Kidney glomerular epithelial cell (primary cell): ENCODE data around the gene PDE8B.

ENCODE experiments used
- DNase-seq: peaks from one replicate; lab custom pipeline; 2025; lab: John Stamatoyannopoulos, UW

PDE8B gene

DNA sequence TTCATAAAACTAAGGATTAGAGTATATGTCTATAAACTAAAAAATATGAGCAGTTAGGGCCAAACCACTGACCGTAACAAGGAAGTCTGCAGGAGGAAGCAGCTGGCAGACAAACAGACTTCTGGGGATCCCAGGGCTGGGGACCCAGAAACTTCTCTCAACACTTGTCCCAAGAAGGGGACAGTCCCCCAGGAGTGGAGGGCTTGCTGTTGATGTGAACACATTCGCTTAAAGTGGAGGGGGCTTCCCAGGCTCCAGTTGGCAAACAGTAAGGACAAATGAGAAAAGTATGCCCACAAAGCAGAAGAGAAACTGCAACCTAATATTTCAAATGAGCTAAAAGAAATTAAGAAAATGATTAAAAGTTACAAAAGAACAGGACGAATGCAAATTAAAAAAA lies 83.7 kb downstream of the PDE8B start:
- no peak for DNase-seq

DNA sequence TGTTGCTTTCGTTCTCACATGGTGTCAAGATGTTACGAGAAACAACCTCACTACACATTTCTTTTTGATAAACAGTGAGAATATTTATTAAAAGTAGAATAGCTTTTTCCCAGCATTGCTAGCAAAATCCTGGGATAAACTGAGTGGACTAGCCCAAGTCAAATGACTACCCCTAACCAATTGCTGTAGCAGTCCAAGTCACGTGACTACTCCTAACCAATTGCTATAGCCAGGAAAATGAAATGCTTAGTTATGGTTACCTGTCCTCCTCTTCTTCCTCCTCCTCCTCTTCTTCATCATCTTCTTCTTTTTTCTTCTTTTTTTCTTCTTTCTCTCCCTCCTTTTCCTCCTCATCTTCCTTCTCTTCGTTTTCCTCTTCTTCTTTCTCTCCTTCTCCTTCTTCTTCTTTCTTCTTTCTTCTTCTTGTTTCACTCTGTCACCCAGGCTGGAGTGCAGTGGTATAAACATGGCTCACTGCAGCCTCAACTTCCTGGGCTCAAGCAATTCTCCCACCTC lies 85.4 kb downstream of the PDE8B start:
- DNase-seq = no peak

DNA sequence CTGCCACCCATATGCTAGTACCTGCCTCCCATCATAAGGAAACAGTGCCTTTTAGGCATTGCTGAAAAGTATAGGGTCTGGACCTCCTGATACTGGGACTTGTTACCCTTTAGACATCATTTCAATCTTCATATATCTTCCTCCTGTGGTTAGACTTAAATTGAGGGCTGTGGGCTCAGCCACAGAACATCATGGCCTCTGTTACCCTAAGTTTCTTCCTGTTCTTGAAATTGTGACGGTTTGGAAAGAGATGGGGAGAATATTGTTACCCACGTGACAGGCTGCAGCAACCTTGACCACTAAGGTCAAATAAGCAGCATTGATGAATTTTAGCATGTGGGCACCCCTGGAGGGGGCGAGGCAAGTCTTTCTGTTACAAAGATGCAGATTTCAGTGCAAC lies 87.7 kb downstream of the PDE8B start:
- DNase-seq = no peak

DNA sequence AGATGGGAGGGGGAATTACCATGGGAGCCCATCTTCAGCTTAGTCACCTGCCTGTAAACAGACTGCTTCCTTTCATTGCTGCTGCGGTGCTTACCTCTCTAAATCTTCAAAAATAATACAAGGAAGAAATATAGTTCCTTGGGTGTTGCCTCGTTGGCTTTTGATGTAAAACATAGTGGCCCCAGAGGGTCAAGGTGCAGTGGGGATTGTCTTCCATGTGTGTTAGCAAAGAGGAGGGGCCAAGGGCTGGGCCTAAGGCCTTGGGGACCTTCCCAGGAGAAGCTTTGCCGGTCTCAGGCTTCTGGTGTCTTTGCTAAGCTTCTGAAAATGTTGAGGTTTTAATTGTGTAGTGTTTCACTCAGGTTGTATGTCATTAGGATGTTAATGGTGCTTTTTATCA lies 90.0 kb downstream of the PDE8B start:
- DNase-seq = no peak

DNA sequence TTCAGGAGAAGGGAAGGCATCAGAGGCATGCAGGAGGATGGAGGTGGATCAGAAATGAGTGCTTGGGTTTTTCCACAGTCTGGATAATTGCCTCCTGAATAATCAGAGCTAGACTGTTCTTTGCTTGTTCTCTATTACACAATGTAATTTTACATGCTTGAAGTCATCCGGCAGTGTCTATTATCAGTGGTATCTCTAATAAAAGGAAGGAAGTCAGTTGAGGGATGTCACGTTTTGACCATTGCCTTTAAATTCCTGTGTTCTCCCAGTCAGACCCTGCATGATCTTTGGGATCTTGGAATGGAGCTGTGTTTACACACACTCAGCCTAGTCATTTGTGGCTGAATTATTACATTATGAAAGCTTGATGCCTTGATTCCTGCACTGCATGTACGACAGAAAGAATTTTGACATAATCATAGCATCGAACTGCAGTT lies 91.0 kb downstream of the PDE8B start:
- no peak for DNase-seq

DNA sequence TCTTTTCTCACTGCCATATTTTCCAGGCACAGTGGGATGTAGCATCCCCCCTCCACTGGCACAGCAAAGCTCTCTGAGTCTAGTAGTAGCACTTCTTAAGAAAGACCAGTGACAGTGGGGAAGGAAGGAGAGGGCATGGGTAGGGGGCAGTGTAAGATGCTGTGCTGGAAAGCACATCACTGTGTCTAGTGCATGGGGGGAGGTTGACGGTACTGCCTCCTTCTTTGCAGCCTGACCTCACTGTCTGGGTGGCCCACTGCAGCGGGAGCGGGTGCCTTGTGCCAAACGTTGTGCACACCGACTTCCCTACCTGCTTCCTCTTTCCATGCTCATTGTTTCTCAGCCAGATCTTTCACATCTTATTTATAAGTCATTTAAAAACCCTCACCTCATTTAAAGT lies 91.8 kb downstream of the PDE8B start:
- no peak for DNase-seq

DNA sequence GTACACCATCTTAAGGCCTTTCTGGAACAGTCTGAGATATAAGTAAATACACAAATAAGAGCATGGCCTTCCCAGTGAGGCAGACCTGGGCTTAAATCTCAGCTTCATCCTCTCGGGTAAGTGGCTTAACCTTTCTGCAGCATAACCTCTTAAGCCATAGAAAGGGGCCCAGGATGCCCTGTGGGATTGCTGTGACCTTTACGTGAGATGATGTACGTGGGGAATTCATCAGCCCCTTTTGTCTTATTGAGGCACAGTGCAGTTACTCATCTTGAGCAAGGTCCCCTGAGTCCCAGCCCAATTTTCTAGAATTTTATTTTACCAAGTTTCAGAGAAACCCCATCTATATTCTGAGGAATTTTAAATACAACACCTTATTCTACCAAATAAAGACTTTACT lies 92.2 kb downstream of the PDE8B start:
- DNase-seq = no peak

DNA sequence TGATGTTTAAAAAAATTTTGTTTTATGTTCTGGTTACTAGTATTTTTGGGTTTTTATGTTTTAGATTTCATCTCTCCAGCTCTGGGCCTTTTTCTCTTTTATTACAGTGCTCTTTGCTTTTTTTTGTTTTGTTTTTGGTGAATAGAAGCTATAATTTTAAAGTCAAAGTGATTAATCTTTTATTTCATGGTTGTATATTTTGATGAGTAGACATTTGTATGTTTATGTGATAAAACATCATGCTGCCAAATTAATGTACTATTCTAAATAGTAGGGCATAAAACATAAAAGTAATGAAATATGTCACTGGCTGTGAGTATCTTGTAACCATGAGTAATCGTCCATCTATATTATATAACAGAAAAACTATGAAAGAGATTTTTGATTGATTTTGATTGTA lies 93.9 kb downstream of the PDE8B start:
- DNase-seq = no peak

DNA sequence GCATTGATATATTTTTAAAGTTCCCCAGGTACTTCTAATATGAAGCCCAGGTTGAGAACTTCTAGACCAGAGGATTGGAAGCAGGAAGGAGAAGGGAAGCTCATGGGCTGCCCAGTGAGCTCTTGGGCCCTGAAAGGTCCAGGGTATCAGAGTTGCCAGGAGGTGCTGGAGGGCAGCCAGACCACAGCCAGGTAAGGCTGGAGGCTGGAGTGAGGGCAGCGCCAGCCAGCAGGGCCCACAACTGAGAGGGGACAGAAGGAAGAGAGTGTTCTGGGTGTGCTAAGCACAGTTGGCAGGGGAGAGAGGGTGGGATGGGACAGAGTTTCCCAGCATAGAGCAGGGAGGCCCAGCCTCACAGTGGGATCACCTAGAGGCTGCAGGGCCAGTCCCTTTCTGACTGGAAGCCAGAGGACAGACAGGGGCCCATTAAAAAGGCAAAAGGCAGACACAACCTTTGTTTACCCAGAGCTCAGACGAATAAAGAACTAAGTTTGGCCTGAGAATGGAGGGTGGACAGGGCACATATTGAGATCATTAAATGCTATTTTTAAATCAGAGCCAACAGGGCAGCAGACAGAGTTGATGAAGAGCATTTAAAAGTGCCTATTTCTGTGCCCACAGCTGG lies 94.9 kb downstream of the PDE8B start:
- no peak for DNase-seq

DNA sequence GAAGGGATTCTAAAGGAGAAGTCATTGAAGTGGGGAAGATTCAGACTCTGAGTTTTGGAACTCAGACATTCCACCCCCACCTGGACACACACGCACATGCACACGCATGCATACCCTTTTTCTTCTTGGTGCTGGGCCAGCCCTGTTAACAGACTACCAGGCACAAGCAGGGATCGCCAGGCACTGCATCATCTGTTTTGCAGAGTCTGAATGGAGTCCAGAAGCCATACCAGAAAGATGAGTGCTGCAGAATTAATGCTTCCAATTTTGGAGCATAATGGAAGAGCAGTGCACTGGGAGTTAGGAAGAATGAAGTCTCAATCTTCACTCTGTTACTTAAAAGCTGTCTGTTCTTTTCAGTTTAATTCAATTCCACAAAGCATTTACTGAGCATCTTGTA lies 95.5 kb downstream of the PDE8B start:
- no peak for DNase-seq

DNA sequence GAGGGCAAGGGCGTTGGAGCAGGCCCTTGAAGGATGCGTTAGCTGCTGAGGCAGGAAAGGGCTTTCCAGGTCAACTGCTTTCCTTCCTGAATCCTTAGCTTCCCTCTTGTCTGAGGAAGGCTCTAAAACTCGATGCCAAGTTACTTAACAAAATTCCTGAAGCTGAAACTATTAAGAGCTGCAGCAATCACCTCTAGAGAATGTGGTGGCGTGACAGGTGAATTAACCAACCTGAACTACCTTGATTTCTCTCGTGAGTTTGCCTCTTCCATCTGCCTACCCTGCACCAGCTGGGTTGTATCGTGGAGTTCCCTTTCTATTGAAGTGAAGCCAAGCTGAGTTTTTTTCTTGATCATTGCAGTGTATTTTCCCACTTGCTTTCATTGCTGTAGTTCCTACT lies 96.1 kb downstream of the PDE8B start:
- DNase-seq = no peak

DNA sequence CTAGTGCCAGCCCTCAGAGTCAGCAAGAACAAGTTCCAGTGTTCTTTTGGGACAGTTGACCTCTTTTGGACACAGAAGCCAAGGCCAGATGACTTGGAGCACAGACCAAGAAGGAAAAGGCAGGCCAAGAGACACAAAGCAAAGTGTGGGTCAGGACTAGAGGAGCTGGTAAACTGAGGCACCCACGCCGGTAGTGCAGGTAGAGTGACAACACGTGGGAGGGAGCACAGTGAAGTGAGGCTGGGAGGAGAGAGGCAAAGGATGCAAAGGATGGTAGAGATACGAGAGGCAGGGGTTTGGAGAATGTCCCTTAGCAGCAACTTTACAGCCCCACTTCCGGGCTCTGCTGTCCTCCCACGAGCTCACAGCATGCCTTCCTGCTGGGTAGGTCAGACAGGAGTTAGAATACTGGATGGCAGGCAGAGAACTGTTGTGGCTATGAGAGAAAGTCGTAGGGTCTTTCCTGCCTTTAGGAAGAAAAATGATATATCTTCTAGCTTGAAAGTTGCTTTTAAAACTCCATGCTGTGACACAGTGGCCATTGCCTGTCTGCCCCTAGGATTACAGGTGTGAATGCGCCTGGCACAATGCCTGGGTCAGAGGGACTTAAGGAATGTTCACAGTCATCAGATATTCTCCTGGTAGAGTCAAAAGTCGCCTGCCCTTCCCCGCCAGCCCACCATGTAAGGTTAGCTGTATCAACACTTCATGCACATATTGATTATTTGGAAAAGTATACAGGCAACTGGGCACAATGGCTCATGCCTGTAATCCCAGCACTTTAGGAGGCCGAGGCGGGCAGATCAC lies 97.9 kb downstream of the PDE8B start:
- no peak for DNase-seq

DNA sequence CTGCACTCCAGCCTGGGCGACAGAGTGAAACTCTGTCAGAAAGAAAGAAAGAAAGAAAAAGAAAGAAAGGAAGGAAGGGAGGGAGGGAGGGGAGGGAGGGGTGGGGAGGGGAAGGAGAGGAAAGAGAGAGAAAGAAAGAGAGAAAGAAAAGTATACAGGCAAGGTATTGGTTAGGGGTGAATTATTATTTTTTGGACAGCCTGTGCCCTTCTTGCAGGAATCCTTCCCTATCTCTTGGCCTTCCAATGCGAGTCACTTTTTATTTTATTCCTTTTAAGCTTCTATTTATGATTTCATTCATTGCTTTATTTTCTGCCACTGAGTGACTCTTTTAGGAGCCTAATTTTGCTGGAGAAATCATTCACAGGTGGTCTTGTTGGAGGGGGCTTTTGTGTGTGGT lies 98.7 kb downstream of the PDE8B start:
- DNase-seq = no peak

DNA sequence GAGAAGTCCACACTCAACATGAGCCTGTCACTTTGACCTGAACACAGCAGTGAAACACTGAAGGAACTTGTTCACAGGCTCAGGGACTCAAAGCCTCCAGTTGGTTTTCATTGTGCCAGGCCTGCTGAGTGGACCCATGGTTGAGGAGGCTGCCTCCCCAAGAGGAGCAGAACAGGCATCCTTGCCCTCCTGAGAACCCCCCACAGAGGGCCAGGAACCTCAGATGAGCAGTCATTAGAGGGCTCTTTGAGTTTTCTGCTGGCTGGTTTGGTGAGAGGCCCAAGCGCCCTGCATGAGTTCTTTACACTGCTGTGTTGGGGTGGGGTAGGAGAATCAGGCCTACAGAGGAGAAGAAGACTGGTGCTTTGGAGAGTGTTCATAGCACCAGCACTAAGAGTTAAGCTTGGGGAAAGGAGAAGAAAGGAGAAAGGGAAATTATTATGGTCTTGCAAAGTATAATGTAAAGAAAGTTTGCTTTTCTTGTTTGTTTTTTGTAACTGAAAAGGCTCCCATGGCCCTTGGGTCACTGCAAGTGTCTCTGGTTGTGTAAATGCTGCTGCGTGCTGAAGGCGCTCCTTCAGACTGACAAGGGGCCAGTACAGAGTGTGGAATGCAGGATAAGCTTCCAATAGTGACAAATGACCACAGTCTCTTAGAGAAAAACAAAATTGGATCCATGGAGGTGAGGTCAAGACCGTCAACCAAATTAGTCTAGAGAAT lies 100.2 kb downstream of the PDE8B start:
- DNase-seq = no peak

DNA sequence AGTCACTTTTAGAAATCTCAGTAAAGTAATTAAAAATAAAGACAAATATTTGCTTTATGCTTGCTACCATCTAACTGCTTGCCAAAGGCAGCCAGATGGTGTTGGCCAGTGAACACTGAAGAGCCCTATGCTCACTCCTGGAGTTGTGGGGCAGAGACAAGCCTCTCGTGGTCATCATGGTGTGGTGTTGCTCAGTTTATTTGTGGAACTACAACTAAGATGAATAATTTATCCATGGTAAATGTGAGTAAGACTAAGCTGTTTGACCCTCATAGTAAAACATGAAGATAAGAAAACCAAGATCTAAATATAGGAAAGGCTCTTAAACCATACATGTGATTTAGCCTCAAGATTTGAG lies 100.7 kb downstream of the PDE8B start:
- DNase-seq = no peak

DNA sequence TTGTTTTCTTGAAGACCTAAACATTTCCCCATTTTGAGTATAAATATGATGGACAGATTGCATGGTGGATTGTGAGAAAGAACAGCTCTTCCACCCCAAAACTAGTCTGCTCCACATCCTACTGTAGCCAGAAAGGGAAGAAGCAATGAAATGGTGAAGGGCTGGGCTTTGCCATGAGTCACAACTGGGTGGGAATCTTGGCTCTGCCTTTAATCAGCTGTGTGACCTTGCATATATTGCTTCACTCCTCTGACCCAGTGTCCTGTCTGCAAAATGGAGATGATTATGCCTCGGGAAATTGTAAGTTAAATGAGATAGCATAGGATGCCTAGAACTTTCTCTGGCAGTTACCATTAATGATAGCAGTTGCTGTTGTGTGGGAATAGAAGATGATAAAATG lies 101.9 kb downstream of the PDE8B start:
- DNase-seq = no peak

DNA sequence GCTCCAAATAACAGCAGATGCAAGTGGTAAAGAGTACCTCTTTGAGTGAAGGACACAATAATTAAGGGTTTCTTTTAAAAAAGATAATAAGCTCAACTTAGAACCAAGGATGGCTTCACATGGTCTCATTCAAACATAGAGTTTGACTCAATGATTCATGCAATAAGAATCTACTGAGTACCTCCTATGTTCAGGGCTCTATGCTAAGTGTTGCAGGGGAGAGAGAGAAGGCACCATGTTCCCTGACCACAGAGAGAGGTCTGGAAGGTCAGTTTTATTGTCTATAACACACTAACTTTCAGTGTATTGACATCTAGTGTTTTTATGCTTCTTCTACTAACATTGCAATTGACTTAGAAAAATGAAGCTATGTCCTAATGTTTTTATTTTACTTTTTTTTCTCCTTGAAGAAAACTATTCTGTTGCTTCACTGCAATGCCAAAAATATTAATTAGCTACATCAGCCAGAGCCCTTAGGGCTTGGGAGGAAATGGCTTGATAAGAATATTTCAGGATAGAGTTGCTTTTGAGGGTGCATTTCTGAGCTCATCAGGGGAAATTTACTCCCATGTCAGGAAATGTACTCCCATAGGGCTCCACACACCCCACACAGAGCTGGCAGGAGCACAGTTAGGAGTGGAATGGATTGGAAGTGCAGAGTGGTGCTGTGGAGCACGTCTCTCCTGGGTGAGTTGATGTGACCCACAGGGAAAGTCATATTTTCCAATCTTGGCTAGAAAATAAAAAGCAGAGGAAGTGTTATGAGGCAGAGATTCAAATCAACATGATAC lies 106.6 kb downstream of the PDE8B start:
- DNase-seq = no peak

DNA sequence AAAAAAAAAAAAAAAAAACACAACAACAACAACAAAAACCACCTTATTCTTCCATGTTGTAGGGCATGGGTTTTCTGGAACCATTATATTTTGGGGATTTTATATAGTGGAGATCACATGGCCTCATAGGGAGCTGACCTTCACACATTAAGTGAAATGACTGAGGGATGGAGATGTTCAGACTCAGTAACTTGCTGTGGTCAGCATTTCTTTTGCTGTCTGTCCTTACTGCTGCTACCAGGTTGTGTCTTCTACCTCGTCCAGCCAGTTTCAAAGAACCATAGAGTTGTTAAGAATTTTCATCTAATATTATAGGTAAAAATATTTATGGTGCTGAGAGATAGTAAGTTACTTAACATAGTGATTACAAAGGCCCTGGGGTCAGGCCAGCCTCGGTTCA lies 107.6 kb downstream of the PDE8B start:
- no peak for DNase-seq

DNA sequence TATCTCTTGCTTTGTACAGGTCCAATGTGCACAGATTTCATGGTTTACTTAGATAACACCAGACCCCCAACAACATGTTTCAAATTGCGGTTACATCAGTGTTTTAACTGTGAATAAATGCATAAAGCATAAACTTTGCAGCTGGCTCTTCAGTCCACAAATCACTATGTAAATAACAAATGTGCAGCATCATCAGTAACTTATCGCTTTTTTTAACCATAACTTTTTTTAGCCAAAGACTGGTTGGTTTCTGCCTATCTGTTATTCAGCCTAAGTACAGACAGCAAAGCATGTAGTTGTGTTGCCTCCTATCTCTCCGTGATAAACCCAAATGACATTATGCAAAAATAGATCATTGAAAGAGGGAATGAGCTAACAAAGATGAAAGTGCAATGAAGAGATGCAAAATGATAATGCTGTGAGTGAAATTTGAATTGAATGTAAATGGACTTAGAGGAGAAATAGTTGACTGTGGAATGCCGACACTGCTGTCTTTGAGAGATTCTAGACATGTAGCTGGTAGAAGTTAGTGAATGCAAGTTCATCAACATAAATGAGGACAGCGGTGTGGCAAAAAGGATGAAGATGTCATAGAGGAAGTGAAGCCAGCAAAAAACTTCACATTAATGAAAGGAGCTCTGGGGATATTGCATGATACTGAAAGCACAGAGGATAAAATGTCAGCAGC lies 108.8 kb downstream of the PDE8B start:
- no peak for DNase-seq

DNA sequence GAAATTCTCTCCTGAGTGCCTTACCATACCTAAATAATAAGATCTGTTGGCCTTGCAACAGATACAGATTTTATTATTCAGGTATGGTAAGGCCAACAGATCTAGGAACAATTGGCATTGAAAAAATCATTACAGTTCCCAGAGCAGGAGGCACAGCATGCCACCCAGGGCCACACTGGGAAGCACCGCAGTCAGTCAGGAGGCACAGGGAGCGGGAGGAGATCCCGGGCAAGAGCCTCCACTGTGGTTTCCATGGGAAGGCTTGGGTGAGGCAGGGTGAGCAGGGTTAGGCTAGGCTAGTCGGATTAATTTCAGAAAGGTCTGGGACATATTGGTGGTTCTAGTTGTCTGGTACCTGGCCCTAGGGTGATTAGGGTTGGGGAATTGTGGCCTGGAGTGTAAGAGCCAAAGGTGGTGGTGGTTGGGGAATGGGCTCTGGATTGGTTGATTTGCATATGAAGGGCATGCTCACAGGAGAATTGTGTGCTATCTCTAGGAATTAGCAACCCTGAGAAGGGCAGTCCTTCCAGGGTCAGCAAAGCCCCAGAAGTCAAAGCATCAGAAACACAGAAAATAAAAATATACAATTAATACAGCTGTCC lies 111.4 kb downstream of the PDE8B start:
- DNase-seq = no peak

DNA sequence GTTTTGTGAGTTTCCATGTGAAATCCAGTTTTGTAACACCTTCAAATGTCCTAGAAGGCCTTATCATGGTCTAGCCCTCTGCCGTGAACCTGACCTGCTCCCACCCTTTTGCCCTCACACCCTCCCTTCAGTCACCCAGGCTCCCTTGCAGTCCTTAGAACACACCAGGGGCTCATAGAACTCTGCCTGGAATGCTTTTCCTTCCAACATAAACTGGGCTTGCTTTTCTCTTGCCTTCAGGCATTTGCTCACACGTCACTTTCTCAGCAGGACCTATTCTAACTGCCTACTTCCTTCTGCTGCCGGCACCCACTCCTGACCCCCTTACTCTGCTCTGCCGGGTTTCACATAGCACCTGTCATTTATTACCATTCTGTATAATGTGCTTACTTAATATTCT lies 111.9 kb downstream of the PDE8B start:
- DNase-seq = no peak
